22Rv1 (cell line): ENCODE results near the gene SLC25A11.

Source experiments
- CTCF ChIP-seq: fragments of 450-650 bp; IDR thresholded peaks from 2 replicates; pipeline ENCODE4 v1.5.1; 2017; ENCODE audit warnings: mild to moderate bottlenecking
- ZFX ChIP-seq: fragments of 450-650 bp; IDR thresholded peaks from 2 replicates; pipeline ENCODE4 v1.6.1; 2017; ENCODE audit warnings: antibody characterized with exemption, borderline replicate concordance

GRCh38 chr17:4891411-4892410 lies 48.1 kb downstream of the SLC25A11 start:
- TF ChIP-seq CTCF (no peak), ZFX (no peak)
